SU-DHL-6 (cell line): Measurements from ENCODE around the gene ZNF594.
"Not testable (repeated sequence)": the region's sequence is repeated elsewhere in the genome, so short reads cannot be mapped to it uniquely, and the experiment has no call there.

Source experiments
- H2AFZ ChIP-seq: fragments of 200-600 bp; sonication (generic); 2 replicates; pipeline ENCODE4 v1.6.1; 2014; ENCODE audit warnings: low read depth, mild to moderate bottlenecking, moderate library complexity, mixed read lengths, antibody characterized with exemption, low read length; ENCODE audit not compliant: severe bottlenecking
- H3F3A ChIP-seq: fragments of 200-600 bp; shearing (Covaris generic); 2 replicates; pipeline ENCODE4 v1.6.0; 2016; ENCODE audit warnings: antibody characterized with exemption, mild to moderate bottlenecking; ENCODE audit not compliant: insufficient read depth
- H3K27ac ChIP-seq: fragments of 200-600 bp; sonication (generic); 2 replicates; pipeline ENCODE4 v1.5.1; 2016; ENCODE audit warnings: low read depth, mild to moderate bottlenecking, low read length, moderate library complexity, mixed read lengths
- H3K27me3 ChIP-seq: fragments of 200-600 bp; sonication (generic), shearing (Covaris generic); 2 replicates; pipeline ENCODE4 v1.6.0; 2014; ENCODE audit warnings: mild to moderate bottlenecking, low read length
- H3K36me3 ChIP-seq: fragments of 200-600 bp; sonication (generic); 2 replicates; pipeline ENCODE4 v1.6.1; 2014; ENCODE audit warnings: mild to moderate bottlenecking, low read length, mixed read lengths
- H3K4me2 ChIP-seq: fragments of 300-600, 200-600 bp; shearing (Covaris generic), sonication (generic); 2 replicates; pipeline ENCODE4 v1.6.0; 2014; ENCODE audit warnings: low read length, low read depth, mild to moderate bottlenecking; ENCODE audit not compliant: poor library complexity, severe bottlenecking
- H3K4me3 ChIP-seq: fragments of 200-600 bp; sonication (generic); 2 replicates; pipeline ENCODE4 v1.5.1; 2014; ENCODE audit warnings: antibody characterized with exemption, low read length, mild to moderate bottlenecking, mixed read lengths; ENCODE audit not compliant: insufficient read depth, poor library complexity, severe bottlenecking
- H3K79me2 ChIP-seq: fragments of 200-600 bp; sonication (generic); 2 replicates; pipeline ENCODE4 v1.6.1; 2014; ENCODE audit warnings: mild to moderate bottlenecking, low read length, moderate library complexity; ENCODE audit not compliant: insufficient read depth
- H3K9ac ChIP-seq: fragments of 200-600 bp; sonication (generic); 2 replicates; pipeline ENCODE4 v1.7.0; 2014; ENCODE audit warnings: mild to moderate bottlenecking, low read length
- H3K9me2 ChIP-seq: fragments of 200-600 bp; sonication (generic); replicated peaks from 2 replicates; pipeline ENCODE4 v1.6.1; 2014; ENCODE audit warnings: low read length; ENCODE audit not compliant: insufficient read depth
- H3K9me3 ChIP-seq: fragments of 200-600 bp; sonication (generic); 2 replicates; pipeline ENCODE4 v1.6.1; 2014; ENCODE audit warnings: low read length, mixed read lengths; ENCODE audit not compliant: insufficient read depth
- H4K20me1 ChIP-seq: fragments of 200-600 bp; sonication (generic); 2 replicates; pipeline ENCODE4 v1.6.1; 2014; ENCODE audit warnings: low read depth, mild to moderate bottlenecking, antibody characterized with exemption, low read length, moderate library complexity, mixed read lengths
- EZH2phosphoT487 ChIP-seq: fragments of 200-600 bp; sonication (generic), shearing (Covaris generic); conservative IDR thresholded peaks from 2 replicates; pipeline ENCODE4 v1.6.1; 2018; ENCODE audit warnings: mild to moderate bottlenecking, antibody characterized with exemption, low read length, moderate library complexity, mixed read lengths
- TF ChIP-seq, protein P1 (sequence below): fragments of 200-600 bp; sonication (generic); IDR thresholded peaks from one replicate; pipeline ENCODE4 v1.5.1; 2017; ENCODE audit warnings: antibody characterized with exemption, mild to moderate bottlenecking, low read length, moderate library complexity; ENCODE audit not compliant: insufficient read depth, poor library complexity, severe bottlenecking

The ZNF594 gene

DNA sequence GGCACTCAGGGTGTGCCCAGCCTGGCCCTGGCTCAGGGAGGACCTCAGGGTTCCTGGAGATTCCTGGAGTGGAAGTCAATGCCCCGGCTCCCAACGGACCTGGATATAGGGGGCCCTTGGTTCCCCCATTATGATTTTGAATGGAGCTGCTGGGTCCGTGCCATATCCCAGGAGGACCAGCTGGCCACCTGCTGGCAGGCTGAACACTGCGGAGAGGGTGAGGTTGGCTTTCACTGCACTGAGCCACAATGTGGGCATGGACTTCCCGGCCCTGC lies 52.3 kb downstream of the ZNF594 start:
- Histone ChIP-seq H4K20me1 (no peaks in the 10 kb centered on the region), H3K9me3 (no peaks in the 10 kb centered on the region), H3F3A (no peaks in the 10 kb centered on the region), H3K9ac (no peak overlapping the region), H3K27ac (no peak overlapping the region), H2AFZ (no peak overlapping the region), H3K9me2 (no peaks in the 10 kb centered on the region), H3K4me3 (no peak overlapping the region), H3K27me3 (no peaks in the 10 kb centered on the region), H3K79me2 (no peaks in the 10 kb centered on the region), H3K36me3 (no peaks in the 10 kb centered on the region), H3K4me2 (no peak overlapping the region)
- TF ChIP-seq EZH2phosphoT487 = no peak
- TF ChIP-seq, protein P1, sequence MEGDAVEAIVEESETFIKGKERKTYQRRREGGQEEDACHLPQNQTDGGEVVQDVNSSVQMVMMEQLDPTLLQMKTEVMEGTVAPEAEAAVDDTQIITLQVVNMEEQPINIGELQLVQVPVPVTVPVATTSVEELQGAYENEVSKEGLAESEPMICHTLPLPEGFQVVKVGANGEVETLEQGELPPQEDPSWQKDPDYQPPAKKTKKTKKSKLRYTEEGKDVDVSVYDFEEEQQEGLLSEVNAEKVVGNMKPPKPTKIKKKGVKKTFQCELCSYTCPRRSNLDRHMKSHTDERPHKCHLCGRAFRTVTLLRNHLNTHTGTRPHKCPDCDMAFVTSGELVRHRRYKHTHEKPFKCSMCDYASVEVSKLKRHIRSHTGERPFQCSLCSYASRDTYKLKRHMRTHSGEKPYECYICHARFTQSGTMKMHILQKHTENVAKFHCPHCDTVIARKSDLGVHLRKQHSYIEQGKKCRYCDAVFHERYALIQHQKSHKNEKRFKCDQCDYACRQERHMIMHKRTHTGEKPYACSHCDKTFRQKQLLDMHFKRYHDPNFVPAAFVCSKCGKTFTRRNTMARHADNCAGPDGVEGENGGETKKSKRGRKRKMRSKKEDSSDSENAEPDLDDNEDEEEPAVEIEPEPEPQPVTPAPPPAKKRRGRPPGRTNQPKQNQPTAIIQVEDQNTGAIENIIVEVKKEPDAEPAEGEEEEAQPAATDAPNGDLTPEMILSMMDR = no peak

DNA sequence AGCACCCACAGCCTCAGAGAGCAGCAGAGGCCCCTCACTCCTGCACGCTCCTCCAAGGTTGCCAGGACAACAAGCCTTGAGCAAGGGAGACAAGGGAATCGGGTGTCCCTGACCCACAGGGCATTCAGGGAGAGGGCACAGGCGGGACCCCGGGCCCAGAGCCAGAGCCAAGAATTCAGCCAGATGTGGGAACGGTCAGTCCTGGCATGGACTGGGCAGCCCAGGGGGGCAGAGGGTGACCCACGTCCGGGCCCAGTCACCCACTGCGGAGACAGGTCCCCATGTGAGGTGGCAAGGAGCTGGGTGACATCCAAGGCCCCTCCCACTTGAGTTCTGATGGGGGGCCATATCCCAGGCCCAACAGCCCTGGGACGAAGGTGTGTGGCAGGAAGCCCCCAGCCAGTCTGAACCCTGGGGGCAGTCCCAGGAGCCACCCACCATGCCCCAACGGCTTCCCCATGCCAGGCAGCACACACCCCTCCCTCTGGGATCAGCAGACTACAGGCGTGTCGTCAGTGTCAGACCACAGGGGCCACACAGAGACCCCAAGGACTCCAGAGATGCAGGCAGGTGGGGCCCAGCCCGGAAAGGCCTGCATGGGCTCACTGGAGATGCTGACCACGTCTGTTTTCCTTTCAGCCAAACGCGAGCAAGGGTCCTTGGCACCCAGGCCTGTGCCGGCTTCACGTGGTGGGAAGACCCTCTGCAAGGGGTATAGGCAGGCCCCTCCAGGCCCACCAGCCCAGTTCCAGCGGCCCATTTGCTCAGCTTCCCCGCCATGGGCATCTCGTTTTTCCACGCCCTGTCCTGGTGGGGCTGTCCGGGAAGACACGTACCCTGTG lies 52.8 kb downstream of the ZNF594 start:
- Histone ChIP-seq H2AFZ (no peak overlapping the region), H4K20me1 (no peaks in the 10 kb centered on the region), H3K9me3 (no peaks in the 10 kb centered on the region), H3K4me3 (no peak overlapping the region), H3K27me3 (no peaks in the 10 kb centered on the region), H3K9ac (no peak overlapping the region), H3K9me2 (no peaks in the 10 kb centered on the region), H3K4me2 (no peak overlapping the region), H3K79me2 (no peaks in the 10 kb centered on the region), H3K27ac (no peak overlapping the region), H3F3A (no peaks in the 10 kb centered on the region), H3K36me3 (no peaks in the 10 kb centered on the region)
- no peak for TF ChIP-seq EZH2phosphoT487
- TF ChIP-seq, protein P1 = no peak

DNA sequence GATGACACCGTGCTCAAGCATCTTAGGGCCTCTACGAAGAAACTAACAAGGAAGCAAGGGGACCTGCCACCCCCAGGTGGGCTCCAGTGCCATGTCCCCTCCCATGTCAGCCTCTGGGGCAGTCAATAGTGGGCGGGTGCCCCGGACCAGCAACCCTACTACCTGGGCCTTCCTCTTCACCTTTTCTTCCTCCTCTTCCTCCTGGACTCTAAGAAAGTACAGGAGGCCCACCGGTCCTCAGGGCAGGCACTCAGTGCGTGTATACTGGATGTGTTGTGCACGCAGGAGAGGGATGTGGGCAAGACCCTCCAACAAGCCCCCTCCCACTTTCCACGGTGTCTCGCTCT lies 53.5 kb downstream of the ZNF594 start:
- H3K27ac ChIP-seq = not testable (repeated sequence)

DNA sequence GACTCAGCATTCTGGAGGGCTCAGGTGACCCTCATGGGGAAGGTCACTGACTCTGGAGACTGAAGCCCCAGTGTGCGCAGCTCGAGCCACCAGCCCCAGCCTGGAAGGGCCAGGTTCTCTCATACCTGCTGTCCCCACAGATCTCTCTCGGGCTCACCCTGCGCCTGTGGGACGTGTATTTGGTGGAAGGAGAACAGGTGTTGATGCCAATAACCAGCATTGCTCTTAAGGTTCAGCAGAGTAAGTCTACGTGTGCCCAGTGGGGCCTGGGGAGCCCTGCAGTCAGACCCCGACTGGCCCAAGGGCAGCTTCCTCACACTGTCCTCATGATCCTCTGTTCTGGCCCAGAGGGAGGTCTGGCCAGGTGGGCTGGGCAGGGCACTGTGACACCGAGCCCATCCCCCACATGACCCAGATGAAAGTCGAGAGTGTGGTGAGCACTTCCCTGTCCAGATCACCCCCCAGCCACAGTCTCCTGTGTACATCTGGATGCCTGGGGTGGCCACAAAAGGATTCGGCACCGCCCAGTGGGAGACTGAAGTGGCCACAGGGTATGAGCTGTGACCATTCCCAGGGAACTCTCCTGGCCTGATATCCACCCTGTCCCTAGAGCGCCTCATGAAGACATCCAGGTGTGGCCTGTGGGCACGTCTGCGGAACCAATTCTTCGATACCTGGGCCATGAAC lies 54.0 kb downstream of the ZNF594 start:
- not testable (repeated sequence) for H3F3A ChIP-seq, H3K27me3 ChIP-seq, H3K9ac ChIP-seq, H3K4me3 ChIP-seq, H3K9me2 ChIP-seq, H4K20me1 ChIP-seq, H3K27ac ChIP-seq, H2AFZ ChIP-seq, H3K36me3 ChIP-seq, H3K9me3 ChIP-seq, H3K4me2 ChIP-seq, H3K79me2 ChIP-seq

More for the DNA sequence above, 53.5 kb downstream of the ZNF594 start:
- not testable (repeated sequence) for H4K20me1 ChIP-seq, H3K9me3 ChIP-seq, H3F3A ChIP-seq, H2AFZ ChIP-seq, H3K79me2 ChIP-seq, H3K4me2 ChIP-seq, H3K9ac ChIP-seq, H3K9me2 ChIP-seq, H3K36me3 ChIP-seq, H3K4me3 ChIP-seq, H3K27me3 ChIP-seq

DNA sequence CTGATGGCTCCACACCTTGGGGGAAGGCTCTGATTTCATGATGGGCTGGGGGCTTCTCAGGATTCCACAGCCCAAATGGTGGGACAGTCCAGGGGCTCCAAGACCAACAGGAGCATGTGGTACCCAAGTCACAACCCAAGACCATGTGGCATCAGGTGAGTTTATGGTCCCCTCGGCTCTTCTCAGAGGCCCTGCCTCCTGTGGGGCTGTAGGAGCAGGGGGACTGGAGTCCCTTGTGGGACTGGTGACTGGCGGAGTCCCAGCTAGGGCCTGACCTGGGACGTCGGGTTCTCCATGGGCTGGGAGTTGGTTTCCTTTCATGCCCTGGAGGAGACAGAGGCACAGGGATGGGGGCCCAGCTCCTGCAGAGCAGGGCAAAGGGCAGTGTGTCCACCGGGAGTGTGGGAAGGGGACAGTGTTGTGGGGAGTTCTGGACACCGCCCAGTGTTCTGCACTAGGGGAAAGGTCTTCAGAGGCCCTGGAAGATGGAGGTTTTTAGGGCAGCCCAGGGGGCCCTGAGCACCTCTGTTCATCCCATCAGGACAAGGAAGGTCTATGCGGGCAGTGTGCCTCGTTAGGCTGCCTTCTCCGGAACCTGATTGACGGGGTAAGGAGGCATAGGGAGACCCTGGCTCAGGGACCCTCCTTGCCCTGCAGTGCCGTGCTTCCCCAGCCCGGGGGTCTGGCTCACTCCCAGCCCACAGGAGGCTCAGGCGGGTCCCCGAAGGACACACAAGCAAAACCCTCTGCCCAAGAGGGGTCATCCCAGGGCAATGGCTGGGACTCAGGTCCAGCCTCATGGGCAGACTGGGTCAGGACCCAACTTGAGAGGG lies 54.9 kb downstream of the ZNF594 start:
- not testable (repeated sequence) for H3K9me2 ChIP-seq, H2AFZ ChIP-seq, H3K9ac ChIP-seq, H4K20me1 ChIP-seq, H3K27me3 ChIP-seq, H3K79me2 ChIP-seq, H3K9me3 ChIP-seq, H3K4me3 ChIP-seq, H3K27ac ChIP-seq, H3F3A ChIP-seq, H3K36me3 ChIP-seq, H3K4me2 ChIP-seq
